HepG2 (cell line): ENCODE results near the gene COMMD10. TPM values are rescaled to one million over a fixed set of nuclear protein-coding genes. Genes with fewer than 3 reads are reported as not detected.

Source experiments
- ATAC-seq: fragments of 200-7000 bp; cut with Tn5 transposase; 3 replicates; pipeline ENCODE4 v1.9.1; 2020; ENCODE audit warnings: mild to moderate bottlenecking, moderate library complexity
- BruUV-seq: library from RNA; stranded (reverse); fragments of 400-500 nt; replicated peaks from 2 replicates; lab custom pipeline; 2021; lab: Mats Ljungman, UMichigan
- CTCF ChIA-PET: fragments of 300-600 bp; formaldehyde crosslinking; extraction: SDS; loops from one replicate; lab custom pipeline; 2021; ENCODE audit warnings: low total read pairs, inconsistent platforms, low intra/inter-chr PET ratio; lab: Yijun Ruan, JAX
- POLR2A ChIA-PET: fragments of 350-600 bp; sonication (Branson Sonifier 250); formaldehyde crosslinking; loops from one replicate; lab custom pipeline; 2020; ENCODE audit warnings: antibody characterized with exemption, inconsistent platforms; lab: Yijun Ruan, JAX
- DNase-seq: peaks from one replicate; pipeline ENCODE4 v3.0.0-alpha.2; 2015; ENCODE audit warnings: low spot score
- FAIRE-seq: peaks from 3 replicates; lab custom pipeline; 2011; peaks lifted over from hg19 to GRCh38; lab: Jason Lieb, UNC
- H2AFZ ChIP-seq: one replicate; pipeline ENCODE4 v1.6.1; 2011; ENCODE audit warnings: low read length, inconsistent platforms
- H3K27ac ChIP-seq: fragments of 300-600 bp; 3 replicates; pipeline ENCODE4 v1.8.0; 2011; ENCODE audit warnings: mixed run types, mild to moderate bottlenecking, mixed read lengths, low read length, inconsistent platforms; ENCODE audit not compliant: insufficient read depth; ENCODE audit errors: extremely low read length
- H3K27me3 ChIP-seq, 2 experiments: fragments of 200-600 bp in 1 of 2; 2 replicates in 1 of 2; 3 replicates in 1 of 2; pipeline versions ENCODE4 v1.6.0 to v1.8.0; 2011; ENCODE audit warnings: low read length in 2 of 2, mild to moderate bottlenecking in 2 of 2, moderate library complexity in 2 of 2, inconsistent platforms in 1 of 2; ENCODE audit not compliant: insufficient read depth in 2 of 2, control insufficient read depth in 1 of 2
- H3K36me3 ChIP-seq, 2 experiments: fragments of 200-600 bp in 1 of 2; replicated peaks in 1 of 2; 2 replicates in 1 of 2; 3 replicates in 1 of 2; pipeline versions ENCODE4 v1.5.1 to v1.8.0; 2011; ENCODE audit warnings: low read length in 2 of 2, inconsistent platforms in 1 of 2; ENCODE audit not compliant: insufficient read depth in 2 of 2, control insufficient read depth in 1 of 2
- H3K4me1 ChIP-seq: 2 replicates; pipeline ENCODE4 v1.5.1; 2012; ENCODE audit warnings: low read length, inconsistent platforms; ENCODE audit not compliant: insufficient read depth
- H3K4me2 ChIP-seq: 2 replicates; pipeline ENCODE4 v1.6.0; 2011; ENCODE audit warnings: low read depth, low read length, inconsistent platforms
- H3K4me3 ChIP-seq, 3 experiments: fragments of 200-600 bp in 1 of 3; sonication (generic), shearing (Covaris generic) in 1 of 3; replicated peaks in 1 of 3; 2 replicates each; pipeline ENCODE4 v1.5.1; 2011 to 2016; ENCODE audit warnings: low read length in 3 of 3, inconsistent platforms in 2 of 3, low read depth in 2 of 3, mild to moderate bottlenecking in 2 of 3, control low read depth in 1 of 3, mixed read lengths in 1 of 3; ENCODE audit not compliant: insufficient read depth in 1 of 3
- H3K79me2 ChIP-seq: one replicate; pipeline ENCODE4 v1.6.1; 2011; ENCODE audit warnings: low read length, inconsistent platforms; ENCODE audit not compliant: insufficient read depth
- H3K9ac ChIP-seq: 2 replicates; pipeline ENCODE4 v1.6.0; 2011; ENCODE audit warnings: mild to moderate bottlenecking, low read depth, low read length, inconsistent platforms; ENCODE audit not compliant: insufficient read depth
- H3K9me3 ChIP-seq: 2 replicates; pipeline ENCODE4 v1.5.1; 2012; ENCODE audit warnings: mild to moderate bottlenecking, low read length
- H4K20me1 ChIP-seq: 2 replicates; pipeline ENCODE4 v1.6.0; 2011; ENCODE audit warnings: inconsistent platforms, mild to moderate bottlenecking, low read length, moderate library complexity; ENCODE audit not compliant: insufficient read depth
- ARID5B ChIP-seq: IDR thresholded peaks from 2 replicates; pipeline ENCODE4 v1.4.0; 2020; ENCODE audit warnings: mild to moderate bottlenecking, missing genetic modification reagents
- MAFF ChIP-seq: IDR thresholded peaks from 2 replicates; pipeline ENCODE4 v1.6.1; 2011; ENCODE audit warnings: low read depth, low read length, improper control_type of control experiment
- MAFK ChIP-seq, 2 experiments: IDR thresholded peaks in 1 of 2; conservative IDR thresholded peaks in 1 of 2; 2 replicates each; pipeline ENCODE4 v1.6.1; 2011; ENCODE audit warnings: improper control_type of control experiment in 2 of 2, low read length in 2 of 2
- NBN ChIP-seq: fragments of 450-650 bp; conservative IDR thresholded peaks from 2 replicates; pipeline ENCODE4 v1.6.1; 2017
- ZNF205 ChIP-seq: IDR thresholded peaks from 2 replicates; pipeline ENCODE4 v1.6.1; 2018; ENCODE audit warnings: missing biosample characterization, missing genetic modification reagents
- ZNF567 ChIP-seq: sonication (generic); formaldehyde crosslinking; IDR thresholded peaks from 2 replicates; pipeline ENCODE4 v1.8.1; 2023; ENCODE audit warnings: mild to moderate bottlenecking, missing genetic modification reagents, borderline replicate concordance
- ZNF615 ChIP-seq: sonication (generic); formaldehyde crosslinking; IDR thresholded peaks from 2 replicates; pipeline ENCODE4 v1.5.0; 2020; ENCODE audit warnings: mild to moderate bottlenecking, missing genetic modification reagents, borderline replicate concordance
- WGBS: methylation state at CpG from one replicate; pipeline ENCODE4 v1.1.6; 2017; ENCODE audit warnings: low lambda C conversion rate; 5-methylcytosine and 5-hydroxymethylcytosine counted together
- in situ Hi-C: cut with HindIII; loops from 2 replicates; pipeline ENCODE4 v1.10.0; 2017; ENCODE audit warnings: low pct_unique_long_range_greater_than_20kb; ENCODE audit not compliant: extremely low pct_ligation_motif_present
- intact Hi-C: fragments of 100-400 bp; cut with micrococcal nuclease; formaldehyde crosslinking; loops from one replicate; pipeline ENCODE4 v1.10.0; 2022; ENCODE audit not compliant: unreplicated experiment
- polyA plus RNA-seq, 8 experiments: library from polyadenylated mRNA; depleted of rRNA in 3 of 8; stranded (reverse) in 7 of 8; unstranded in 1 of 8; fragments of >200 nt; fragmentation: Illumina TruSeq in 4 of 8; extraction: Trizol in 4 of 8; gene quantifications; 2 replicates each; pipeline versions ENCODE4 v1.2.1 to v1.2.3, GENCODE V29; 2011 to 2016; ENCODE audit warnings: low read depth in 4 of 8, missing spikeins in 1 of 8, mixed read lengths in 1 of 8; ENCODE audit not compliant: insufficient read depth in 1 of 8
- total RNA-seq, 5 experiments: library from RNA; depleted of rRNA; stranded (reverse); fragments of >200 nt; fragmentation: Illumina TruSeq; extraction: Trizol; gene quantifications; 2 replicates each; pipeline ENCODE4 v1.2.3, GENCODE V29; 2016; ENCODE audit warnings: low read depth in 1 of 5

The COMMD10 gene
- total and polyA plus RNA-seq, 2 of the 13 experiments (the other 11 are each of a cell fraction or from before 2014, with no cell fraction given): 16.9 to 39.3 TPM

DNA sequence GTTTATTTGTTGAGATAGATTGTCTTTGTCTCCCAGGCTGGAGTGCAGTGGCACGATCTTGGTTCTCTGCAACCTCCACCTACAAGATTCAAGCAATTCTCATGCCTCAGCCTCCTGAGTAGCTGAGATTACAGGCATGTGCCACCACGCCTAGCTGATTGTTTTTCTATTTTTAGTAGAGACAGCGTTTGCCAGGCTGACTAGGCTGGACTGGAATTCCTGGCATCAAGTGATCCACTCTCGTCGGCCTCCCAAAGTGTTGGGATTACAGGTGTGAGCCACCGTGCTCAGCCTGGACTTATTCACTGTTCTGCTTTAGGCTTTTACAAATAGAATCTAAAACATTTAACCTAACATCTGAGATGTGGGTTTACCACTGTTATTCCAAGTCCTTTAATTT, 91.3 kb downstream of the COMMD10 start (continued):
- no peak for TF ChIP-seq ARID5B (CRISPR knock-in tag)
- TF ChIP-seq ZNF567 (CRISPR knock-in tag): no peak
- no peak for TF ChIP-seq ZNF205 (CRISPR knock-in tag)

- Histone ChIP-seq H3K9ac (no peak overlapping the region), H3K9me3 (no peaks in the 10 kb centered on the region), H3K4me2 (no peak overlapping the region), H4K20me1 (no peaks in the 10 kb centered on the region), H3K4me3 (no peak overlapping the region), H3K27me3 (no peaks in the 10 kb centered on the region), H3K27ac (no peak overlapping the region), H2AFZ (no peak overlapping the region), H3K79me2 (no peaks in the 10 kb centered on the region), H3K4me1 (no peaks in the 10 kb centered on the region), H3K36me3 (no peaks in the 10 kb centered on the region)
- no TSS peak for BruUV-seq
- intact Hi-C loops: no loop called here
- no peak for DNase-seq
- ChIA-PET CTCF (no interaction called here), POLR2A (no interaction called here)
- ATAC-seq: no peak
- in situ Hi-C loops: no loop called here
- TF ChIP-seq MAFK (conservative IDR thresholded peaks at IDR 0.05 in 1 of 2, IDR thresholded peaks at IDR 0.05 in 1 of 2; ENCODE audit: low read length in 2 of 2) (peak; percentile 56 to 71; a peak in 3 of 4 replicates), ZNF615 (CRISPR knock-in tag) (no peak), NBN (no peak), MAFF (peak; percentile 44; the same call in 1 of the 2 replicates)
- WGBS: 97% methylated on average over 4 of the region's 4 CpGs
- FAIRE-seq: no peak
Measured at GRCh38 chr5:116178925-116179324, 94.1 kb downstream of the COMMD10 start.
